K562 (cell line): Measurements from ENCODE around the gene AP2S1. TPM values are rescaled to one million over a fixed set of nuclear protein-coding genes. Genes with fewer than 3 reads are reported as not detected.

Source experiments
- ARNT ChIP-seq, 2 experiments: fragments of 450-650 bp; IDR thresholded peaks; 2 replicates each; pipeline ENCODE4 v1.6.1; 2016; ENCODE audit warnings: mild to moderate bottlenecking in 1 of 2
- ASH1L ChIP-seq: fragments of 450-650 bp; IDR thresholded peaks from 2 replicates; pipeline ENCODE4 v1.6.1; 2018; ENCODE audit warnings: borderline replicate concordance, mild to moderate bottlenecking, low read depth; ENCODE audit not compliant: partially characterized antibody
- BCOR ChIP-seq: fragments of 450-650 bp; IDR thresholded peaks from 2 replicates; pipeline ENCODE4 v1.6.1; 2016
- CBFA2T2 ChIP-seq: fragments of 450-650 bp; conservative IDR thresholded peaks from 2 replicates; pipeline ENCODE4 v1.6.1; 2017; ENCODE audit warnings: mild to moderate bottlenecking
- CBX3 ChIP-seq, 2 experiments: IDR thresholded peaks; 1 replicate in 1 of 2; 2 replicates in 1 of 2; pipeline ENCODE4 v1.6.1; 2012; ENCODE audit warnings: inconsistent platforms in 2 of 2, low read length in 2 of 2, borderline replicate concordance in 1 of 2, control low read depth in 1 of 2
- CCAR2 ChIP-seq: fragments of 200-400 bp; formaldehyde crosslinking; IDR thresholded peaks from 2 replicates; pipeline ENCODE4 v1.6.1; 2017; ENCODE audit warnings: mild to moderate bottlenecking, low read depth, low read length
- CHAMP1 ChIP-seq: fragments of 450-650 bp; IDR thresholded peaks from 2 replicates; pipeline ENCODE4 v1.6.1; 2016; ENCODE audit warnings: mild to moderate bottlenecking
- EP400 ChIP-seq: fragments of 450-650 bp; IDR thresholded peaks from 2 replicates; pipeline ENCODE4 v1.6.1; 2017; ENCODE audit warnings: antibody characterized with exemption, mild to moderate bottlenecking, moderate library complexity
- FOXA1 ChIP-seq: fragments of 450-650 bp; IDR thresholded peaks from 2 replicates; pipeline ENCODE4 v1.6.1; 2016; ENCODE audit warnings: mild to moderate bottlenecking, borderline replicate concordance
- HNRNPH1 ChIP-seq: fragments of 200-400 bp; formaldehyde crosslinking; optimal IDR thresholded peaks from 2 replicates; pipeline ENCODE3; 2017; ENCODE audit warnings: low read depth, mild to moderate bottlenecking, low read length, moderate library complexity
- IFI16 ChIP-seq: fragments of 250-450 bp; sonication (Bioruptor Pico); IDR thresholded peaks from 2 replicates; pipeline ENCODE4 v2.1.2; 2022; ENCODE audit warnings: mild to moderate bottlenecking, inconsistent platforms
- KDM1A ChIP-seq, 2 experiments: fragments of 450-650 bp; IDR thresholded peaks; 2 replicates each; pipeline ENCODE4 v1.6.1; 2016; ENCODE audit warnings: mild to moderate bottlenecking in 2 of 2
- MXI1 ChIP-seq: IDR thresholded peaks from 2 replicates; pipeline ENCODE4 v1.6.1; 2011; ENCODE audit warnings: low read depth, mild to moderate bottlenecking, improper control_type of control experiment, low read length
- NR0B1 ChIP-seq: fragments of 450-650 bp; IDR thresholded peaks from one replicate; pipeline ENCODE4 v1.6.1; 2018; ENCODE audit warnings: mild to moderate bottlenecking, moderate library complexity; ENCODE audit not compliant: partially characterized antibody
- RBM25 ChIP-seq: fragments of 200-400 bp; formaldehyde crosslinking; IDR thresholded peaks from 2 replicates; pipeline ENCODE4 v1.6.1; 2018; ENCODE audit warnings: low read length, low read depth, moderate library complexity; ENCODE audit not compliant: severe bottlenecking
- SMAD1 ChIP-seq: fragments of 150-350 bp; IDR thresholded peaks from 2 replicates; pipeline ENCODE4 v1.6.1; 2014; ENCODE audit warnings: low read length, low read depth; ENCODE audit not compliant: partially characterized antibody
- SP2 ChIP-seq: IDR thresholded peaks from 2 replicates; pipeline ENCODE4 v1.6.1; 2011; ENCODE audit warnings: mild to moderate bottlenecking, low read depth, low read length, moderate library complexity; ENCODE audit not compliant: poor library complexity, severe bottlenecking; ENCODE audit errors: extremely low read depth
- STAT5A ChIP-seq: IDR thresholded peaks from 2 replicates; pipeline ENCODE4 v1.6.1; 2012; ENCODE audit warnings: low read length, inconsistent platforms, borderline replicate concordance
- SUPT5H ChIP-seq: fragments of 450-650 bp; IDR thresholded peaks from 2 replicates; pipeline ENCODE4 v1.6.1; 2016
- TCFL5 ChIP-seq: fragments of 250-450 bp; sonication (Bioruptor Pico); conservative IDR thresholded peaks from 2 replicates; pipeline ENCODE4 v1.6.1; 2021; ENCODE audit warnings: mild to moderate bottlenecking, moderate library complexity, matching md5 sums
- ZNF140 ChIP-seq: fragments of 250-450 bp; sonication (Bioruptor Pico); IDR thresholded peaks from 2 replicates; pipeline ENCODE4 v1.8.0; 2021; ENCODE audit warnings: moderate library complexity, mild to moderate bottlenecking, inconsistent platforms
- ZNF354B ChIP-seq: fragments of 250-450 bp; sonication (Bioruptor Pico); IDR thresholded peaks from 2 replicates; pipeline ENCODE4 v1.4.0; 2020
- polyA plus RNA-seq, 8 experiments: library from polyadenylated mRNA; depleted of rRNA in 4 of 8; stranded (reverse) in 5 of 8; unstranded in 3 of 8; fragments of >200 nt; fragmentation: Nextera tagmentation in 2 of 8; fragmentation: Illumina TruSeq in 1 of 8; extraction: Ambion mirVana in 2 of 8; extraction: Trizol in 1 of 8; gene quantifications; 2 replicates each; pipeline versions ENCODE4 v1.2.1 to v1.2.3, GENCODE V29; 2011 to 2014; ENCODE audit warnings: inconsistent platforms in 1 of 8, missing spikeins in 1 of 8
- total RNA-seq, 7 experiments: library from RNA; depleted of rRNA in 6 of 7; stranded (reverse); fragments of >200 nt in 6 of 7; fragmentation: Illumina TruSeq in 2 of 7; extraction: Trizol in 2 of 7; gene quantifications; 2 replicates each; pipeline versions ENCODE4 v1.2.1 to v1.2.3, GENCODE V29; 2011 to 2021; ENCODE audit warnings: low replicate concordance in 1 of 7
- TF ChIP-seq, protein P1 (sequence below): fragments of 250-450 bp; sonication (Bioruptor Pico); IDR thresholded peaks from 2 replicates; pipeline ENCODE4 v1.5.0; 2021; ENCODE audit warnings: mild to moderate bottlenecking, moderate library complexity
- TF ChIP-seq, protein P2 (sequence below): fragments of 250-450 bp; sonication (Bioruptor Pico); IDR thresholded peaks from 2 replicates; pipeline ENCODE4 v1.5.0; 2021

The AP2S1 gene
- total and polyA plus RNA-seq, 9 of the 15 experiments (the other 6 are each of a cell fraction or from before 2014, with no cell fraction given), result 32.4 to 294 (median 136) TPM

- TF ChIP-seq, protein P1, sequence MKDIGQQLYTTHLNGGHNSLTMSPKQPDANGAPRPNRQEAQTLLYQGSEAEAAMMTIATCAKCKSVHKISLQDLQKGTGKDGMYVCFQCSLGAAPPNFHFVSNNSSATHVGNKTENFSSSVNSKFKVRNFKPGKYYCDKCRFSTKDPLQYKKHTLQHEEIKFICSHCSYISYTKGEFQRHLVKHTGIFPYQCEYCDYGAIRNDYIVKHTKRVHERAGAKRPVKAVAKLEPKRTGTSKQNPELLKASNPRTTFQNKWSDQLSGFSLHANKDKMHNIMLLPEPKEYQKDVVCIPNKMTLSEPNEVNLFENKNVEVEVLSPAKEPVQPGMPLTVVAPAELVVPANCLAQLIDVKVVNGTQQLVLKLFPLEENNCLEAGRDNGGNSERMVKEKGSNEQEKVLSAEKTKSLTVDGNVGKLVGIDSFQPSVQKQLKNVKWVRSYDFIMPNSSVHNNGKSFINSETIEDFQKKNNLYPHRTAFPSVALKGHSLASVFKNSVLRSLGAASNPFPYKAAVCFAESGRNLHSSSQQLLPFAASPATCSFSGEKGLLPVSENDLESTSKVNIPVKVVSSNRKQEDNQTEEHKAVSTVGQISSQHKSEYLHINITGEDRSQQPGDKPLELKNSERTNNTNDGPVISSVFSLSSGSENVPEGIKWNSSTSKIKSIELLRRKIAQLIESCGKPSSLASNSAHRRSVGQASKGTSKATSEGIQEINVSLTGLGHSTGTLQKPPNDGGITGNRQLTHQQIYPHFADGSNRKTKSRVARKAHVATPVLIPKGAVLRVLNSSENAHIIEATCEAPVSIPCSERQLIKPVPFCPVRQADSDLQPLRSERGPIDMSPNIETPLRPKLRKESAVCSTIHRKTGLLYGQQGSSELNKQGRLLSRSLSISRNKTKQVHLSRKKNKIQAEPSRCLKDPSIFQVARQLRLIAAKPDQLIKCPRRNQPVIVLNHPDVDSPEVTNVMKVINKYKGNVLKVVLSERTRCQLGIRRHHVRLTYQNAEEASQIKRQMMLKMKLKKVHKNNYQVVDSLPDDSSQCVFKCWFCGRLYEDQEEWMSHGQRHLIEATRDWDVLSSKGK (CRISPR knock-in tag), result no peak
- TF ChIP-seq ARNT (IDR thresholded peaks at IDR 0.05) (no peak), CBX3 (IDR thresholded peaks at IDR 0.05; ENCODE audit: borderline replicate concordance in 1 of 2, low read length in 2 of 2) (0 out of 3 replicates have a peak, but pooled peaks of 1 of the 2 experiments have one; percentile 26), BCOR (peak; percentile 88), FOXA1 (no peak), MXI1 (no peak), SUPT5H (no peak), IFI16 (CRISPR knock-in tag) (no peak), HNRNPH1 (no peak), RBM25 (peak; percentile 57), SP2 (no peak), CBFA2T2 (no peak), ASH1L (no peak), CHAMP1 (peak; percentile 90), TCFL5 (CRISPR knock-in tag) (no peak), CCAR2 (no peak), SMAD1 (no peak), STAT5A (no peak), KDM1A (IDR thresholded peaks at IDR 0.05) (peak; percentile 39 to 69; a peak in 1 of 4 replicates), ZNF354B (no peak), NR0B1 (no peak), EP400 (no peak), ZNF140 (CRISPR knock-in tag) (no peak)
- TF ChIP-seq, protein P2, sequence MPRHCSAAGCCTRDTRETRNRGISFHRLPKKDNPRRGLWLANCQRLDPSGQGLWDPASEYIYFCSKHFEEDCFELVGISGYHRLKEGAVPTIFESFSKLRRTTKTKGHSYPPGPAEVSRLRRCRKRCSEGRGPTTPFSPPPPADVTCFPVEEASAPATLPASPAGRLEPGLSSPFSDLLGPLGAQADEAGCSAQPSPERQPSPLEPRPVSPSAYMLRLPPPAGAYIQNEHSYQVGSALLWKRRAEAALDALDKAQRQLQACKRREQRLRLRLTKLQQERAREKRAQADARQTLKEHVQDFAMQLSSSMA (CRISPR knock-in tag), result no peak
Measured at GRCh38 chr19:46830864-46831263, 19.8 kb downstream of the AP2S1 start (continued).
